ENCODE measurements around the gene UBASH3A.

DNA sequence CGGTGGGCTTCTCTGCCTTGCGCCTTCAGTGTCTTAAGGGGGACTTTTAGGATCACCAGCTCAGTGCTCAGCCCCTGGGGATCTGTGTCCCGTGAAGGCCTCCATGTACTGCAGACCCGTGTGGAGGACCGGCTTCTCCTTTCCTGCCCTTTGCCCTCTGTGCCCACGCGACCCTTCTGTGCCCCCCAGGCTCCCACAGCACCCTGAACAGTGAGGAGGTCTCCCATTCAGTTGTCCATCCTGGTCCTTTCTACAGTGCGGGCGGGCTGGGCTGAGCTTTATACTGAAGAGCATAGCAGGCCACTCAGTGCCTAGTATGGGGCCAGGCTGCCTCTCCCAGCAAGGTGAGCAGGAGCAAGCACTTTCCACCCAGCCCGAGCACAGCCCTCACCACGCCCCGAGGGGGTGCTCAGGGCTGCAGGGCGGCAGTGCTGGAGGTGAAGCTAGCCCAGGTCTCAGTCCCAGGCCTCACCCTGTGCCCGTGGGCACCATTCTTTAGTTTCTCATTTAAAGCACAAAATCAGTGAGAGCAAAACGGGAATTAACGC, 29.7 kb upstream of the UBASH3A start:
- TF ChIP-seq, protein P1, sequence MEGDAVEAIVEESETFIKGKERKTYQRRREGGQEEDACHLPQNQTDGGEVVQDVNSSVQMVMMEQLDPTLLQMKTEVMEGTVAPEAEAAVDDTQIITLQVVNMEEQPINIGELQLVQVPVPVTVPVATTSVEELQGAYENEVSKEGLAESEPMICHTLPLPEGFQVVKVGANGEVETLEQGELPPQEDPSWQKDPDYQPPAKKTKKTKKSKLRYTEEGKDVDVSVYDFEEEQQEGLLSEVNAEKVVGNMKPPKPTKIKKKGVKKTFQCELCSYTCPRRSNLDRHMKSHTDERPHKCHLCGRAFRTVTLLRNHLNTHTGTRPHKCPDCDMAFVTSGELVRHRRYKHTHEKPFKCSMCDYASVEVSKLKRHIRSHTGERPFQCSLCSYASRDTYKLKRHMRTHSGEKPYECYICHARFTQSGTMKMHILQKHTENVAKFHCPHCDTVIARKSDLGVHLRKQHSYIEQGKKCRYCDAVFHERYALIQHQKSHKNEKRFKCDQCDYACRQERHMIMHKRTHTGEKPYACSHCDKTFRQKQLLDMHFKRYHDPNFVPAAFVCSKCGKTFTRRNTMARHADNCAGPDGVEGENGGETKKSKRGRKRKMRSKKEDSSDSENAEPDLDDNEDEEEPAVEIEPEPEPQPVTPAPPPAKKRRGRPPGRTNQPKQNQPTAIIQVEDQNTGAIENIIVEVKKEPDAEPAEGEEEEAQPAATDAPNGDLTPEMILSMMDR (IDR thresholded peaks at IDR 0.05) = no peak
- no peak for TF ChIP-seq EP300 (IDR thresholded peaks at IDR 0.05)
